Tibial nerve (tissue), 4 donors: ENCODE results near the gene GAK. TPM values are rescaled to one million over a fixed set of nuclear protein-coding genes. Genes with fewer than 3 reads are reported as not detected.
A peak's percentile ranks its signal among the peaks of the same experiment; 100 is the strongest.
"Not testable (repeated sequence)": the region's sequence is repeated elsewhere in the genome, so short reads cannot be mapped to it uniquely, and the experiment has no call there.

Experiments used
- DNase-seq, 2 donors: peaks; one replicate each; pipeline ENCODE4 v3.0.0-alpha.2; 2019; ENCODE audit warnings: low spot score in 2 of 2
- H3K27ac ChIP-seq, 4 donors: fragments of 200-600 bp; sonication (generic) in 3 of 4; one replicate each; pipeline ENCODE4 v1.5.1; 2017 to 2019; ENCODE audit warnings: mild to moderate bottlenecking in 1 of 4
- H3K27me3 ChIP-seq, 2 donors: fragments of 200-600 bp; sonication (generic) in 1 of 2; one replicate each; pipeline versions ENCODE4 v1.5.1 to v1.6.0; 2017 to 2019
- H3K36me3 ChIP-seq, 3 donors: fragments of 200-600 bp; sonication (generic); one replicate each; pipeline ENCODE4 v1.5.1; 2018 to 2019
- H3K4me1 ChIP-seq, 4 donors: fragments of 200-600 bp; sonication (generic) in 3 of 4; one replicate each; pipeline ENCODE4 v1.5.1; 2017 to 2019
- H3K4me3 ChIP-seq, 4 donors: fragments of 200-600 bp; sonication (generic) in 3 of 4; one replicate each; pipeline ENCODE4 v1.5.1; 2017 to 2019; ENCODE audit warnings: mild to moderate bottlenecking in 1 of 4, moderate library complexity in 1 of 4
- H3K9me3 ChIP-seq, 4 donors: fragments of 200-600 bp; sonication (generic) in 3 of 4; one replicate each; pipeline ENCODE4 v1.5.1; 2017 to 2019
- CTCF ChIP-seq, 5 experiments: fragments of 200-600 bp in 3 of 5; fragments of 450-650 bp in 2 of 5; sonication (generic) in 3 of 5; IDR thresholded peaks; one replicate each; pipeline ENCODE4 v1.5.1; 2016 to 2019; ENCODE audit warnings: antibody characterized with exemption in 5 of 5, mild to moderate bottlenecking in 3 of 5, moderate library complexity in 2 of 5
- EP300 ChIP-seq, 2 donors: sonication (generic); formaldehyde crosslinking; IDR thresholded peaks; one replicate each; pipeline ENCODE4 v1.6.1; 2017; ENCODE audit warnings: antibody characterized with exemption in 2 of 2, mild to moderate bottlenecking in 1 of 2
- POLR2A ChIP-seq, 2 donors: fragments of 450-650 bp; IDR thresholded peaks; one replicate each; pipeline ENCODE4 v1.6.1; 2017; ENCODE audit warnings: antibody characterized with exemption in 2 of 2, mild to moderate bottlenecking in 2 of 2, moderate library complexity in 2 of 2
- WGBS, 2 donors: methylation state at CpG; one replicate each; pipeline ENCODE4 v1.1.5; 2018; 5-methylcytosine and 5-hydroxymethylcytosine counted together
- total RNA-seq, 4 donors: library from RNA; depleted of rRNA; stranded (reverse); fragments of >200 nt; gene quantifications; one replicate each; pipeline ENCODE4 v1.1.0, GENCODE V29; 2016

Gene GAK
- total RNA-seq, 4 donors from 2014 or later: 92.3 to 177 (median 127) TPM

GRCh38 chr4:945274-946102 lies 13.4 kb upstream of the GAK start:
- Histone ChIP-seq H3K4me3 (no peak overlapping the region), H3K36me3 (peaks cover 0 to 32% (median 0%) of the 10 kb centered on the region in 3 donors), H3K27ac (no peak overlapping the region), H3K4me1 (peaks cover 0 to 15% (median 0%) of the 10 kb centered on the region in 4 donors), H3K9me3 (no peaks in the 10 kb centered on the region), H3K27me3 (no peaks in the 10 kb centered on the region)
- DNase-seq: no peak
- WGBS, 2 donors: 35 to 47% methylated on average over 28 of the region's 28 CpGs
- TF ChIP-seq CTCF (IDR thresholded peaks at IDR 0.05) (no peak), POLR2A (IDR thresholded peaks at IDR 0.05) (no peak), EP300 (IDR thresholded peaks at IDR 0.05) (no peak)

- 82 to 83% methylated on average over 4 of the region's 4 CpGs for WGBS, 2 donors
- DNase-seq, H3K4me1 ChIP-seq, H3K27me3 ChIP-seq, H3K9me3 ChIP-seq, H3K4me3 ChIP-seq, H3K27ac ChIP-seq: not testable (repeated sequence)
- H3K36me3 ChIP-seq: peaks cover 0 to 13% (median 0%) of the 10 kb centered on the region in 3 donors
These were observed 7.4 kb upstream of the GAK start for GRCh38 chr4:939508-939907.

- no peak for DNase-seq
- Histone ChIP-seq H3K4me3 (peak overlapping the region; percentile 88 to 100 (median 98)), H3K4me1 (peaks cover 5 to 60% (median 32%) of the 10 kb centered on the region in 4 donors), H3K9me3 (no peaks in the 10 kb centered on the region), H3K36me3 (no peaks in the 10 kb centered on the region), H3K27me3 (no peaks in the 10 kb centered on the region), H3K27ac (peak overlapping the region; percentile 57 to 98 (median 92))
- 4% methylated on average over 11 of the region's 11 CpGs for WGBS, 2 donors
- no peak for TF ChIP-seq POLR2A (IDR thresholded peaks at IDR 0.05)
- peak in 1 of 5 experiments; percentile 3 for TF ChIP-seq CTCF (IDR thresholded peaks at IDR 0.05)
These were observed 576 bp upstream of the GAK start for GRCh38 chr4:932713-933070.

GRCh38 chr4:931194-931959 lies 739 bp downstream of the GAK start:
- Histone ChIP-seq H3K36me3 (no peaks in the 10 kb centered on the region), H3K4me1 (peaks cover 5 to 62% (median 32%) of the 10 kb centered on the region in 4 donors), H3K4me3 (peak overlapping the region; percentile 88 to 100 (median 98)), H3K27me3 (no peaks in the 10 kb centered on the region), H3K9me3 (no peaks in the 10 kb centered on the region), H3K27ac (peak overlapping the region; percentile 77 to 98 (median 92))
- no peak for DNase-seq
- WGBS, 2 donors: 5 to 8% methylated on average over 14 to 31 of the region's 31 CpGs
- TF ChIP-seq CTCF (IDR thresholded peaks at IDR 0.05) (no peak), POLR2A (IDR thresholded peaks at IDR 0.05) (no peak), EP300 (IDR thresholded peaks at IDR 0.05) (no peak)

DNA sequence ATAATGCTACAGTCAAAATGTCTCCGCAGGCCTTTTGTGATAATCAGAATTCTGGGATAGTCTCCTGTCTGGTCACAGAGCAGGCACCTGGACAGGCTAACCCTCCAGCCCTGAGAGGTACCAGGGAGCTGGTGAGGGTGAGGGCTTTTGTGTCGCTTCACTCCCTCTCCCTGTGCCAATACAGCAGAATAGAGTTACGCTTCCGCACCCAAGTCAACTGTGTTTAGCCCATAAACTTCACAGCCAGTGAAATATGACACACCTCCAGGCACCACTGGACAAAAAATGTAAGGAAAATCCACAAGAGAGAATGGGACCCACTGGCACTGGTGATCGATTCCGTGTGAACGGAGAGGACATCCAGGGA lies 1.3 kb downstream of the GAK start:
- H3K4me3 ChIP-seq: peak overlapping the region; percentile 88 to 100 (median 98)
- DNase-seq: no peak
- WGBS, 2 donors: 54 to 64% methylated on average over 7 of the region's 7 CpGs
- H3K4me1 ChIP-seq: peaks cover 5 to 68% (median 32%) of the 10 kb centered on the region in 4 donors
- no peaks in the 10 kb centered on the region for H3K36me3 ChIP-seq
- TF ChIP-seq POLR2A (IDR thresholded peaks at IDR 0.05): no peak
- no peak for TF ChIP-seq EP300 (IDR thresholded peaks at IDR 0.05)
- TF ChIP-seq CTCF (IDR thresholded peaks at IDR 0.05): no peak
- no peaks in the 10 kb centered on the region for H3K27me3 ChIP-seq
- peak overlapping the region in 2 of 4 donors; percentile 96 to 98 for H3K27ac ChIP-seq
- H3K9me3 ChIP-seq: no peaks in the 10 kb centered on the region
